Measurements from ENCODE around the gene SYNE2.
"Not testable (repeated sequence)": the region's sequence is repeated elsewhere in the genome, so short reads cannot be mapped to it uniquely, and the experiment has no call there.

Gene SYNE2

GRCh38 chr14:64038841-64039542 lies 186.2 kb downstream of the SYNE2 start:
- no peak for DNase-seq

GRCh38 chr14:64040044-64040443 lies 187.2 kb downstream of the SYNE2 start:
- no peak for DNase-seq

GRCh38 chr14:64043296-64043695 lies 190.5 kb downstream of the SYNE2 start:
- not testable (repeated sequence) for DNase-seq

- no peak for DNase-seq
These were observed 192.3 kb downstream of the SYNE2 start for GRCh38 chr14:64045091-64045490.

DNA sequence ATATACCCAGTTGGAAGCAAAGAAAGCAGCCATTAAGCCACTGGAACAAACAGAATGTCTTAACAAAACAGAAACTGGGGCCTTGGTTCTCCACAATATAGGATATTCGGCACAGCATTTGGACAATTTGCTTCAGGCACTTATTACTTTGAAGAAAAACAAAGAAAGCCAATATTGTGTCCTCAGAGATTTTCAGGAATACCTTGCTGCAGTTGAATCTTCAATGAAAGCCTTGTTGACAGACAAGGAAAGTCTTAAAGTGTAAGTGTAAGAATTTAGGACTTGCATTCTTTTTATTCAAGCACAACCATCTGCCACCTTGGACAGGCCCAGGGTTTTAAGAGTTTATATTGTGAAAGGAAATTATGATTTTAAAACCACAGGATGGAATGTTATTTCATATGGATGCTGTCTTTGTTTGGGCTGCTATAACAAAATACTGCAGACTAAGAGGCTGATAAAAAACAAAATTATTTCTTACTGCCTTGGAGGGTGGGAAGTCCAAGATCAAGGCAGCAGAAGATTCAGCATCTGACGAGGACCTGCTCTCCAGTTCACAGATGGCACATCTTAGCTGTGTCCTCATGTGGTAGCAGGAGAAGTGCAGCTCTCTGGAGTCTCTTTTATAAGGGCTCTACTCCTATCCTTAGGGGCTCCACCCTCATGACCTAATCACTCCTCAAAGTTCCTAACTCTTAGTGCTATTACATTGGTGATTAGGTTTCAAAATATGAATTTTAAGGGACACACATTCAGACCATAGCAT lies 197.0 kb downstream of the SYNE2 start:
- DNase-seq, result no peak

GRCh38 chr14:64053694-64054669 lies 201.2 kb downstream of the SYNE2 start:
- DNase-seq, result no peak

DNA sequence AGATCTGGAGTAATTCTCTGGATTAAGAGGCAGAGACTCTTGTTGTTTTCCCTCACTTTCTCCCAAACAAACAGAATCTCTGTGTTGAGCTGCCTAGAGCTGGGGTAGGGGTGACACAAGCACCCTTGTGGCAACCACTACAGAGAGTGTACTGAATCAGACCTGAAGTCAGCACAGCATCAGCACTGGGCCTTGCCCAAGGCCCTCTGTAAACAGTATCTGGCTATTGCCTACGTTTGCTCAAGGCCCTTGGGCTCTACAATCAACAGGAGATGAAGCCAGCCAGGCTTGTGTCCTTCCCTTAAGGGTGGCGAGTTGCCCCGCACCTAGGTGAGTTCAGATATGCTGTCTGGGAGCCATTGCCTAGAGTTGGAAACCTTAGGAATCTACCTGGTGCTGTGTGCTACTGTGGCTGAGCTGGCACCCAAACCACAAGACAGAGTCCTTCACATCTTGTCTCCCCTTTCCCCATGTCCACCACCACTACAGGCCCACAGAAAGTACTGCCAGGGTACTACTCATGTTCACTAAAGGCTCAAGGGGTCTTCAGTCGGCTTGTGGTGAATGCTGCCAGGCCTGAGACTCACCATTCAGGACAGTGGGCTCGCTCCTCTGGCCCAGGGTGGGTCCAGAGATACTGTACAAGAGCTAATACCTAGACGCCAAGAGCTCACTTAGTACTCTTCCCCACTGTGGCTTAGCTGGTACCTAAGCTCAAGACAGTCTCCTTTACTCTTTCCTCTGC lies 206.8 kb downstream of the SYNE2 start:
- no peak for DNase-seq

GRCh38 chr14:64060199-64060545 lies 207.4 kb downstream of the SYNE2 start:
- DNase-seq, result no peak

GRCh38 chr14:64060648-64061096 lies 207.9 kb downstream of the SYNE2 start:
- DNase-seq, result peak in 1 of 2 experiments; percentile 11

DNA sequence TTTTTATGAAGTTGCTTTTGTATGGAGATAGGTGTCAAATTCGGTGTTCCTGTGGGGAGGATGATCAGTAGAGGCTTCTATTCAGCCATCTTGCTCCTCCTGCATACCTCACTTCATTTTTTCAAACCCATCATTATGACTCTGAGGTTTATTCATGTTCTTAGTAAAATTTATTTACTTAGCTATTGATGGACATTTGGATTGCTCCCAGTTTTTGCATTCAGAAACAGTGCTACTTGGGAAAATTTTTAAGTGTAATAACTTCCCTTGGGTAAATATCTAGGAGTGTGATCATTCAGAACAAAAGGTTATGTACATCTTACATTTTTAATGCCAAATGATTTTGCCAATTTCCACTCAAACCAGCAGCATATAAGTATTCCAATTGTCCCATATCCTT lies 208.3 kb downstream of the SYNE2 start:
- no peak for DNase-seq

DNA sequence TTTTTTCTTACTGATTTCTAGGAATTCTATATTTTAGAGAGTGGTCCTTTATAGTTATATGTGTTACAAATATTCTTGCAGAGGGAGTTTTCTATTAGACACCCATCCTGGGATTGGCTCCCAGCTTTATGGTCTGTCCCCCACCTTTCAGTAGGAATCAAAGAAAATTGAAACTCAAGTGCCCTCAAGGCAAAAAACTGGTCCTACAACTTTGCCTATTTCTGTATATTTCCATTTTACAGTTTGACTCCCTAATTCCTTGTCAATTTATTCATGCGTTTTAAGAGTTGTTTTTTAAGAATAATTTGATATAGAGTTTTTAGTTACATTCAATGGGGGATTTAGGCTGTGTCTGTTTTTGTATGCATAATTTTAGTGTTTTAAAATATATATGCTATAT lies 208.9 kb downstream of the SYNE2 start:
- DNase-seq, result no peak

DNA sequence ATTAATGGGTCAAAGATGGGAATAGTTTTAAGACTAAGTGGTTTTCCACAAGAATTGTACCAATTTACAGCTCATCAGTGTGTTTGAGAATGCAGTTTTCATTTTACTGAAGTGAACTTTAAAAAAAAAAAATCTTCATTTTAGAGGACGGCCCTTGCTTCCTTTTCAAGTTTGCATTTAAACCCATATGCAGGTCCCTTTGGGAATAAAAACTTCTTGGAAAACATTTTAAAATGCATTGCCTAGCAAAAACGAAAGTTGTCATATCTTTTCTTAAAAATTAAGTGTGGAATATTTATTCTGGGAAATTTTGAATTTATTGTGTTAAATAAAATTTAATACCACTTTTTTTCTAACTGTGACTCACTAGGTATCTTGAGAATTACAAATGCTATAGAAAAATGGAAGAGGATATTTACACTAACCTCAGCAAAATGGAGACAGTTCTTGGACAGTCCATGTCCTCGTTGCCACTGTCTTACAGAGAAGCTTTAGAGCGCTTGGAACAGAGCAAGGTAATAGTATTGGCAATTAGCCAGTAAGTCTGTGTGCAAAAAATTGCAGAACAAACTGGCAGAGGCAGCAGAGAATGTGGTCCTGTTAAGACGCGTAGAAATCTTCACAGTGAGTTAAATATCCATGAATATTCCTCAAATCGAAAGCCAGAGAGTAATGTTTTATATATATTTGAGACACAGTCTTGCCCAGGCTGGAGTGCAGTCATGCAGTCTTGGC lies 209.7 kb downstream of the SYNE2 start:
- DNase-seq, result no peak

- DNase-seq, result no peak
These were observed 211.6 kb downstream of the SYNE2 start for GRCh38 chr14:64064447-64064846.

GRCh38 chr14:64069634-64070359 lies 217.0 kb downstream of the SYNE2 start:
- DNase-seq, result no peak

DNA sequence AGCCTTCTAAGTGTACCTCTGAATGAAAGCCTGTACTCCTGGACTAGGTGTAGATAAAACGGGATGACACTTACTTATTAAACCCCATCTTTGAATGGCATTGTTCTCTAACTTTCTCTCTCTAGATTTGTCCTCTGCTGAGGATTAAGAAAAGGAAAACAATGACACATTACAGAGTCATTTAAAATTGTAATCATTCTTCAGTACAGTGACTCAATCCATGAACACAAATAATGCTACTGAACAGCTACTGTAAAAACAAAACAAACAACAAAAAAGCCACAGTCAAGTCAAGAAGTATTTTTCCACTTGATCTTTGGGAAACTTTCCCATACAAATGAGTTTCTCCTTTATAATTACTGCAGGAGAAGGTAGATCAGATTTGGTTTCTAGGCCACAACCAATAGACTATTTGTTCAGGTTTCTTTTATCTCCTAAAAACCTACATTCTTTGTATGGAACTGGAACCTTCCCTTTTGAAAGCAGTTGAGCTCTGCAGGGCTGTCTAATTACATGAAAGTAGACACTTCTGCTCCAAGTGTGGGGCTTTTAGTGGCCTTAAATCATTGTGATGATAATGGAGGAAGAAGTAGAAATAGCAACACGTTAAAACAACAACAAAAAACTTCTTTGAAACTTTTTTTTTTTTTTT lies 222.3 kb downstream of the SYNE2 start:
- DNase-seq, result no peak

GRCh38 chr14:64075613-64076005 lies 222.8 kb downstream of the SYNE2 start:
- no peak for DNase-seq

DNA sequence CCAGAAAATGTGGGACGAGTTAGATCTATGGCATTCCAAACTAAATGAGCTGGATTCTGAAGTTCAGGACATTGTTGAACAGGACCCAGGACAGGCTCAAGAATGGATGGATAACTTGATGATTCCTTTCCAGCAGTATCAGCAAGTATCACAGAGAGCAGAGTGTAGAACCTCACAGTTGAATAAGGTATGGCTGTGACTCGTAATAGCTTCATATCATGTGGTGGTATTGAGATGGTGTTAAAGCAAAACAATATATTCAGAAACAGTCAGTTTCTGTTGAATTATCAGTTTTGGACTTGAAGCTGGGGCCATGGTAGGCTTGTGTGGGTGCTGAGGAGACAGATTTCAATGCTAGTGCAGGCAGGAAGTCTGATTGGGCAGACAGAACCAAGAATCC lies 227.6 kb downstream of the SYNE2 start:
- DNase-seq, result no peak

- no peak for DNase-seq
These were observed 228.5 kb downstream of the SYNE2 start for GRCh38 chr14:64081174-64081746.

DNA sequence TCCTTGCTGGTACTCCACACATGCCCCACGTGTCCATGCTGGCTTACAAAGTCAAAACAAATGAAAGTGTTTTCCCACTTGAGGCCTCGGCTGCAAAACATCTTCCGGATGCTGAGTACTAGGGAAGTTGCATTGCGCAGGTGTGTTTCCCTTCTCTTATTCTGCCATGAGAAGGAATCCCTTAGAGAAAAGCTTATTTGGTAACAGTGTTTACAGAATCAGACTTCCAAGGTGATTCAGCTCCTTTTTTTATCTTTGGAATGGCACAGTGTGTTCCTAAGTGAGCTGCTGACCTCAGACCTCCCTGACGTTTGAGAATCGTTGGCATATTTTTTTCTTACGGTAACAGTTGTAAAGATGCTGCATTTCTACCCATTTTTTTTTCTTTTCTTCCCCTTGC lies 230.0 kb downstream of the SYNE2 start:
- DNase-seq, result no peak

DNA sequence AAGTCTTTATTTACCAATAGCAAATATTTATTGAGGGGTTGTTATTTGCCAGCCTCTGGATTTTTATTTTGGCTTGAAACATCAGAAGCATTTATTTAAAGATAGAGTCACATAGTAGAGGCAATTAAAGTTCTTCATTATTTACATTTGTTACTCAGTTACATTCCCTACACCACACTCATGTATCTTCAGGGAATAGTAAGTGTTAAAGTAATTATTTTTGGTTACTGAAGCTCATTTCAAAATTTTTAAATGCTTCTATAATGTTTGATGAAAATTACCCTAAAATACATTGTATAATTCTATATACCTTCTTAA lies 235.8 kb downstream of the SYNE2 start:
- no peak for DNase-seq
